GM18499 (cell line): Measurements from ENCODE around the gene NANS.
"Not testable (repeated sequence)": the region's sequence is repeated elsewhere in the genome, so short reads cannot be mapped to it uniquely, and the experiment has no call there.

Experiments
- ATAC-seq: cut with Tn5 transposase; IDR thresholded peaks from one replicate; pipeline ENCODE4 v1.9.1; 2021; ENCODE audit warnings: moderate number of reproducible peaks; ENCODE audit not compliant: insufficient read depth, unreplicated experiment

NANS gene

GRCh38 chr9:98127226-98127625 lies 70.7 kb downstream of the NANS start:
- no peak for ATAC-seq

GRCh38 chr9:98128316-98128715 lies 71.8 kb downstream of the NANS start:
- no peak for ATAC-seq

GRCh38 chr9:98129451-98129881 lies 72.9 kb downstream of the NANS start:
- ATAC-seq = peak; percentile 89

- ATAC-seq = not testable (repeated sequence)
Observed at GRCh38 chr9:98130060-98130459, 73.5 kb downstream of the NANS start.

- no peak for ATAC-seq
Observed at GRCh38 chr9:98130576-98131228, 74.2 kb downstream of the NANS start.

GRCh38 chr9:98132158-98132557 lies 75.6 kb downstream of the NANS start:
- no peak for ATAC-seq
